ENCODE data around the gene REEP3.

- TF ChIP-seq, protein P1, sequence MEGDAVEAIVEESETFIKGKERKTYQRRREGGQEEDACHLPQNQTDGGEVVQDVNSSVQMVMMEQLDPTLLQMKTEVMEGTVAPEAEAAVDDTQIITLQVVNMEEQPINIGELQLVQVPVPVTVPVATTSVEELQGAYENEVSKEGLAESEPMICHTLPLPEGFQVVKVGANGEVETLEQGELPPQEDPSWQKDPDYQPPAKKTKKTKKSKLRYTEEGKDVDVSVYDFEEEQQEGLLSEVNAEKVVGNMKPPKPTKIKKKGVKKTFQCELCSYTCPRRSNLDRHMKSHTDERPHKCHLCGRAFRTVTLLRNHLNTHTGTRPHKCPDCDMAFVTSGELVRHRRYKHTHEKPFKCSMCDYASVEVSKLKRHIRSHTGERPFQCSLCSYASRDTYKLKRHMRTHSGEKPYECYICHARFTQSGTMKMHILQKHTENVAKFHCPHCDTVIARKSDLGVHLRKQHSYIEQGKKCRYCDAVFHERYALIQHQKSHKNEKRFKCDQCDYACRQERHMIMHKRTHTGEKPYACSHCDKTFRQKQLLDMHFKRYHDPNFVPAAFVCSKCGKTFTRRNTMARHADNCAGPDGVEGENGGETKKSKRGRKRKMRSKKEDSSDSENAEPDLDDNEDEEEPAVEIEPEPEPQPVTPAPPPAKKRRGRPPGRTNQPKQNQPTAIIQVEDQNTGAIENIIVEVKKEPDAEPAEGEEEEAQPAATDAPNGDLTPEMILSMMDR (IDR thresholded peaks at IDR 0.05): no peak
- TF ChIP-seq POLR2A (IDR thresholded peaks at IDR 0.05): no peak
These were observed 109.9 kb downstream of the REEP3 start for GRCh38 chr10:63630931-63631680.
